ENCODE measurements around the gene ZNF177. TPM values are rescaled to one million over a fixed set of nuclear protein-coding genes. Genes with fewer than 3 reads are reported as not detected.

Gene ZNF177
- total and polyA plus RNA-seq, 7 donors, result 1.2 to 5.5 (median 3.0) TPM; not detected in 2

DNA sequence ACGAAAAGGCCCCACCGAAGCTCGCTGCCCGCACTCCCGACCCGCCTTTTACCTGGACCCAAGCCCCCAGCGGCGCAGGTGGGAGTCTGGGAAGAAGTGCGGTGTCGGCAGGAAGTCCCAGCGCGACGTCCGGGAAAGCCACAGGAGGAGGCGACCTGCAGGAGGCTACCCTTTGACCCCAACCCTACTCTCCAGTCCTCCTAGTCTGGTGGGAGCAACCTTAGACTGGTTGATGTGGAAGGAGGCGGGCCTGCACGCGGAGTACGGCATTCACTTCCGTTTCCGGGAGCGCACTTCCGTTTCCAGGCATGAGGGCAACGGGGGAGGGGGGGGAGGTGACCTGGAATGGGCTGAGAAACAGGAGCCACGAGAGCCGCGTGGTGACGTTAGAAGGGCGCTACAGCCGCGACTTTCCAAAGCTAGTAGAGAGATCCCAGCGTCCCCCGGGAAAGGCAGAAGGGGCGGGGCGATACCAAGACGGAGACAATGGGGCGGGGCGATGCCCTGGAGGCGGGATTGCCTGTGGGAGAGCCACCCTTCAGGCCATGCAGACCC is 44.1 kb downstream of the ZNF177 start:
- intact Hi-C loops (cut with DNase I), result no loop called here
- Histone ChIP-seq H3K27me3 (no peaks in the 10 kb centered on the region), H3K4me1 (peaks cover 0 to 16% (median 5%) of the 10 kb centered on the region in 4 donors), H3K4me3 (peak overlapping the region; percentile 39 to 57 (median 55)), H3K27ac (peak overlapping the region; percentile 44 to 63 (median 48)), H3K36me3 (peaks cover 0 to 11% (median 0%) of the 10 kb centered on the region in 4 donors), H3K9me3 (peaks cover 16 to 46% (median 29%) of the 10 kb centered on the region in 4 donors)
- DNase-seq, result peak; percentile 88
- 6 to 17% methylated on average over 39 of the region's 39 CpGs for WGBS, 2 donors
- TF ChIP-seq POLR2A (IDR thresholded peaks at IDR 0.05), result no peak
- TF ChIP-seq, protein P1, sequence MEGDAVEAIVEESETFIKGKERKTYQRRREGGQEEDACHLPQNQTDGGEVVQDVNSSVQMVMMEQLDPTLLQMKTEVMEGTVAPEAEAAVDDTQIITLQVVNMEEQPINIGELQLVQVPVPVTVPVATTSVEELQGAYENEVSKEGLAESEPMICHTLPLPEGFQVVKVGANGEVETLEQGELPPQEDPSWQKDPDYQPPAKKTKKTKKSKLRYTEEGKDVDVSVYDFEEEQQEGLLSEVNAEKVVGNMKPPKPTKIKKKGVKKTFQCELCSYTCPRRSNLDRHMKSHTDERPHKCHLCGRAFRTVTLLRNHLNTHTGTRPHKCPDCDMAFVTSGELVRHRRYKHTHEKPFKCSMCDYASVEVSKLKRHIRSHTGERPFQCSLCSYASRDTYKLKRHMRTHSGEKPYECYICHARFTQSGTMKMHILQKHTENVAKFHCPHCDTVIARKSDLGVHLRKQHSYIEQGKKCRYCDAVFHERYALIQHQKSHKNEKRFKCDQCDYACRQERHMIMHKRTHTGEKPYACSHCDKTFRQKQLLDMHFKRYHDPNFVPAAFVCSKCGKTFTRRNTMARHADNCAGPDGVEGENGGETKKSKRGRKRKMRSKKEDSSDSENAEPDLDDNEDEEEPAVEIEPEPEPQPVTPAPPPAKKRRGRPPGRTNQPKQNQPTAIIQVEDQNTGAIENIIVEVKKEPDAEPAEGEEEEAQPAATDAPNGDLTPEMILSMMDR (IDR thresholded peaks at IDR 0.05), result no peak
- no peak for TF ChIP-seq POLR2AphosphoS5 (IDR thresholded peaks at IDR 0.05)
- no peak for TF ChIP-seq EP300 (IDR thresholded peaks at IDR 0.05)

DNA sequence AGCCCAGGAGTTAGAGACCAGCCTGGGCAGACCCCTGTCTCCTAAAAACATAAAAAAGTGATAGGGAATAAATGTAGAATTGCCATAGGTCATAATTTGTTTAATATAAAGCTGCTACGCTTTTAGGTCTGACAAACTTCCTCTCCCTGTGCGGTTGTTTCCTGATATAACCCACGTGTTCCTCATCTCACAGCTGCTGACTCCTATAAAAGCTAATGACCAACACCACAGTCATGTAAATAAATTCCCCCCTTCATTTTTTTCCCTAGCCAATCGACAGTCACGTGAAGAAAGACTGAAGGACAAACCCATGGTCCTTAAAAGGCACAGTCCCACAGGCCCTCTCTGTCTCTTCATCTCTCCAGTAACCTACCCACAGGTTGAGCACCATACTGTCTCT is 45.0 kb downstream of the ZNF177 start:
- DNase-seq, result no peak
- 61 to 80% methylated on average over 5 of the region's 5 CpGs for WGBS, 2 donors
- Histone ChIP-seq H3K4me1 (peaks cover 0 to 16% (median 5%) of the 10 kb centered on the region in 4 donors), H3K4me3 (peak overlapping the region in 2 of 4 donors; percentile 56 to 57), H3K36me3 (peaks cover 4 to 21% (median 5%) of the 10 kb centered on the region in 4 donors), H3K27me3 (no peaks in the 10 kb centered on the region), H3K9me3 (peaks cover 24 to 55% (median 38%) of the 10 kb centered on the region in 4 donors), H3K27ac (peak overlapping the region in 1 of 4 donors; percentile 63)
- no peak for TF ChIP-seq POLR2AphosphoS5 (IDR thresholded peaks at IDR 0.05)
- TF ChIP-seq, protein P1 (IDR thresholded peaks at IDR 0.05), result no peak
- TF ChIP-seq POLR2A (IDR thresholded peaks at IDR 0.05), result no peak
- no peak for TF ChIP-seq EP300 (IDR thresholded peaks at IDR 0.05)
- intact Hi-C loops (cut with DNase I), result no loop called here

DNA sequence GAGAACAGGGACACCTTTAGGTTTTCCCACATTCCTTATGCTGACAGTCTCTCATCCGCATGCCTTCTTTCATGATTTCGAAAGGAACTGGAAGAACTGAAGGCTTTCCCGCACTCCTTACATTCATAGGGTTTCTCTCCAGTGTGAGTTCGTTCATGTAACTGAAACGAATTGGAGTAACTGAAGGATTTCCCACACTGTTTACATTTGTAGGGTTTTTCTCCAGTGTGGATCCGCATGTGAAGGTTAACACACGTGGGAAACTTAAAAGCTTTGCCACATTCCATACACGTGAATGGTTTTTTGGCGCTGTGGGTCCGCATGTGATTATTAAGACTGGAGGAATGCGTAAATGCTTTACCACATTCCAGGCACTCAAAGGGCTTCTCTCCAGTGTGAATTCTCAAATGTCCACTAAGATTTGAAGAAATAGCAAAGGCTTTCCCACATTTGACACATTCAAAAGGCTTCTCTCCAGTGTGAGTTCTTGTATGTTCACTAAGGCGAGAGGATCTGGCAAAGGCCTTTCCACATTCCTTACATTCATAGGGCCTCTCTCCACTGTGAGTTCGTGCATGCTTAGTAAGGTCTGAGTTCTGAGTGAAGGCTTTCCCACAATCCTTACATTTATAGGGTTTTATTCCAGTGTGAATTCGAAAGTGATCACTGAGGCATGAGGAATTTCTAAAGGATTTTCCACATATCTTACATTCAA is 50.6 kb downstream of the ZNF177 start:
- Histone ChIP-seq H3K27me3 (no peaks in the 10 kb centered on the region), H3K4me1 (no peaks in the 10 kb centered on the region), H3K27ac (no peak overlapping the region), H3K9me3 (peaks cover 54 to 81% (median 70%) of the 10 kb centered on the region in 4 donors), H3K4me3 (no peak overlapping the region), H3K36me3 (peaks cover 57 to 69% (median 61%) of the 10 kb centered on the region in 4 donors)
- no peak for TF ChIP-seq POLR2A (IDR thresholded peaks at IDR 0.05)
- intact Hi-C loops (cut with DNase I), result no loop called here
- 98% methylated on average over 14 of the region's 14 CpGs for WGBS, 2 donors
- DNase-seq, result no peak

DNA sequence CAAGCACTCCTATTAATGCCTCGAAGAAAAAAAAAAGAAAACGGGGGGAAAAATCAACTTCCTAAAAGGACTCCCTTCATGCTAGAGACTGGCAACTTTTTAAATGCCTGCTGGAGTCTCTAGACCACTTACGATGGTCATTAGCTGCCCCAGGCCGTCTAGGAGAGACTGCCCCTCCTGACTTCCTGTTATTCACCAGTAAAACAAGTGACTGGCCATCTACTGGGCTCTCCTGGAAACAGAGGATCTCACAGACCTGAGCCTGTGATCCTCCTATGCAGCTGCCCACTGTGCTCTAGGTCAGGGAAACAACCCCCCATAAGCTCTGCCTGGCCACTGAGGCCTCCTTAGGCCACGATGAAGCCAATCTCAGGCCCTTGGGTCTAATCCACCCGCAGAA is 65.1 kb downstream of the ZNF177 start:
- TF ChIP-seq POLR2A (IDR thresholded peaks at IDR 0.05) (no peak), POLR2AphosphoS5 (IDR thresholded peaks at IDR 0.05) (no peak), EP300 (IDR thresholded peaks at IDR 0.05) (no peak)
- TF ChIP-seq, protein P1 (IDR thresholded peaks at IDR 0.05), result no peak
- Histone ChIP-seq H3K27me3 (no peaks in the 10 kb centered on the region), H3K9me3 (peaks cover 0 to 13% (median 3%) of the 10 kb centered on the region in 4 donors), H3K27ac (no peak overlapping the region), H3K36me3 (peaks cover 10 to 95% (median 36%) of the 10 kb centered on the region in 4 donors), H3K4me3 (no peak overlapping the region), H3K4me1 (no peaks in the 10 kb centered on the region)
- WGBS, 2 donors, result 82 to 91% methylated on average over 6 of the region's 6 CpGs
- intact Hi-C loops (cut with DNase I), result no loop called here
- no peak for DNase-seq

DNA sequence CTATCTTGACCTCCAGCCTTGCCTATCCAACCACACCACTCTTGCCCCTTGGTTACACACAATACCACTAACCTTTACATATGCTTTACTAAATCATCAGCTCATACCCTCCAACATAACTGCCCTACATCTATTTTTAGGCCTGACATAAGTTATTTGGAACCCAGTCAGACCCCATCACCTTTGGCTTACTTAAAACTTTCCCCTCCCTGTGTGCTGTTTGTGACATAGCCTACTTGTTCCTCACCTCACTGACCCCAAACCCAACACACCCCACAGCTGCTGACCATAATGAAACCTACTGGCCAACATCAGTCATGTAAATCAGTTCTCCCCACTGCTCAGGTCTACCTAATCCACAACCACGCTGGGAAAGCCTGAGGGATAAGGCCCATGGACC is 67.6 kb downstream of the ZNF177 start:
- peaks cover 0 to 13% (median 12%) of the 10 kb centered on the region in 4 donors for H3K4me1 ChIP-seq
- no peak for DNase-seq
- no peak overlapping the region for H3K27ac ChIP-seq
- H3K9me3 ChIP-seq, result peaks cover 0 to 3% (median 0%) of the 10 kb centered on the region in 4 donors
- TF ChIP-seq POLR2AphosphoS5 (IDR thresholded peaks at IDR 0.05), result no peak
- TF ChIP-seq POLR2A (IDR thresholded peaks at IDR 0.05), result no peak
- TF ChIP-seq, protein P1 (IDR thresholded peaks at IDR 0.05), result no peak
- TF ChIP-seq EP300 (IDR thresholded peaks at IDR 0.05), result no peak
- peaks cover 3 to 77% (median 22%) of the 10 kb centered on the region in 4 donors for H3K36me3 ChIP-seq
- WGBS, 2 donors, result 96 to 97% methylated on average over 1 of the region's 1 CpG
- H3K4me3 ChIP-seq, result no peak overlapping the region
- no peaks in the 10 kb centered on the region for H3K27me3 ChIP-seq
- intact Hi-C loops (cut with DNase I), result loop anchor here (10.0 kb wide), 1 partner anchor 384 kb away; the partner anchor contains the start of gene FBXL12

Data from sigmoid colon (tissue), 7 donors.